DOHH2 (cell line): ENCODE results near the gene CLRN1.

Experiments
- H3F3A ChIP-seq: fragments of 200-600 bp; sonication (generic), shearing (Covaris generic); 2 replicates; pipeline ENCODE4 v1.6.0; 2016; ENCODE audit warnings: antibody characterized with exemption, mild to moderate bottlenecking; ENCODE audit not compliant: control insufficient read depth, insufficient read depth
- H3K27ac ChIP-seq: fragments of 200-600 bp; sonication (generic); 2 replicates; pipeline ENCODE4 v1.5.1; 2014; ENCODE audit warnings: low read depth, mild to moderate bottlenecking, low read length, moderate library complexity
- H3K27me3 ChIP-seq: fragments of 200-600 bp; sonication (generic); 2 replicates; pipeline ENCODE4 v1.6.1; 2014; ENCODE audit warnings: mild to moderate bottlenecking, low read length, mixed read lengths; ENCODE audit not compliant: control insufficient read depth
- H3K36me3 ChIP-seq: fragments of 200-600 bp; sonication (generic); 2 replicates; pipeline ENCODE4 v1.6.1; 2014; ENCODE audit warnings: mild to moderate bottlenecking, low read length, moderate library complexity, mixed read lengths; ENCODE audit not compliant: control insufficient read depth
- H3K4me1 ChIP-seq: fragments of 200-600 bp; sonication (generic); 2 replicates; pipeline ENCODE4 v1.6.1; 2014; ENCODE audit warnings: mild to moderate bottlenecking, low read length, mixed read lengths; ENCODE audit not compliant: control insufficient read depth
- H3K4me2 ChIP-seq: fragments of 200-600 bp; sonication (generic); 2 replicates; pipeline ENCODE4 v1.6.0; 2014; ENCODE audit warnings: mild to moderate bottlenecking, low read length, moderate library complexity
- H3K4me3 ChIP-seq: fragments of 200-600 bp; sonication (generic); 2 replicates; pipeline ENCODE4 v1.5.1; 2014; ENCODE audit warnings: mild to moderate bottlenecking, low read length, mixed read lengths
- H3K79me2 ChIP-seq: fragments of 200-600 bp; sonication (generic); 2 replicates; pipeline ENCODE4 v1.6.1; 2014; ENCODE audit warnings: mild to moderate bottlenecking, low read length, mixed read lengths; ENCODE audit not compliant: control insufficient read depth
- H3K9me2 ChIP-seq: fragments of 200-600 bp; sonication (generic); replicated peaks from 2 replicates; pipeline ENCODE4 v1.6.1; 2014; ENCODE audit warnings: mild to moderate bottlenecking, low read length, mixed read lengths; ENCODE audit not compliant: control insufficient read depth
- H3K9me3 ChIP-seq: fragments of 200-600 bp; sonication (generic); 2 replicates; pipeline ENCODE4 v1.6.1; 2014; ENCODE audit warnings: antibody characterized with exemption, low read length, mixed read lengths; ENCODE audit not compliant: control insufficient read depth, insufficient read depth
- H4K20me1 ChIP-seq: fragments of 200-600 bp; sonication (generic); 2 replicates; pipeline ENCODE4 v1.6.0; 2014; ENCODE audit warnings: low read depth, mild to moderate bottlenecking, antibody characterized with exemption, low read length, moderate library complexity; ENCODE audit not compliant: control insufficient read depth, insufficient read depth
- CTCF ChIP-seq: fragments of 200-600 bp; sonication (generic); IDR thresholded peaks from one replicate; pipeline ENCODE4 v1.5.1; 2014; ENCODE audit warnings: antibody characterized with exemption, mild to moderate bottlenecking, low read depth, low read length; ENCODE audit not compliant: poor library complexity, severe bottlenecking
- EZH2phosphoT487 ChIP-seq: fragments of 200-600 bp; sonication (generic); IDR thresholded peaks from 2 replicates; pipeline ENCODE4 v1.6.1; 2017; ENCODE audit warnings: borderline replicate concordance, mild to moderate bottlenecking, antibody characterized with exemption, low read length, moderate library complexity, mixed read lengths

Gene CLRN1

GRCh38 chr3:150901793-150902192, 70.7 kb downstream of the CLRN1 start:
- Histone ChIP-seq H3K27me3 (peaks cover 30% of the 10 kb centered on the region), H3F3A (no peaks in the 10 kb centered on the region), H3K79me2 (no peaks in the 10 kb centered on the region), H3K9me3 (no peaks in the 10 kb centered on the region), H3K27ac (no peak overlapping the region), H3K36me3 (no peaks in the 10 kb centered on the region), H4K20me1 (no peaks in the 10 kb centered on the region), H3K4me3 (no peak overlapping the region), H3K4me1 (no peaks in the 10 kb centered on the region), H3K9me2 (no peaks in the 10 kb centered on the region), H3K4me2 (no peak overlapping the region)
- TF ChIP-seq EZH2phosphoT487 (no peak), CTCF (no peak)

GRCh38 chr3:150899141-150899540, 73.4 kb downstream of the CLRN1 start:
- Histone ChIP-seq H3K4me1 (no peaks in the 10 kb centered on the region), H3K9me3 (no peaks in the 10 kb centered on the region), H3K27me3 (peaks cover 18% of the 10 kb centered on the region), H3K4me3 (no peak overlapping the region), H3K4me2 (no peak overlapping the region), H3F3A (no peaks in the 10 kb centered on the region), H4K20me1 (no peaks in the 10 kb centered on the region), H3K27ac (no peak overlapping the region), H3K36me3 (no peaks in the 10 kb centered on the region), H3K79me2 (no peaks in the 10 kb centered on the region), H3K9me2 (no peaks in the 10 kb centered on the region)
- TF ChIP-seq EZH2phosphoT487 (no peak), CTCF (no peak)

- Histone ChIP-seq H3K4me2 (no peak overlapping the region), H3K27me3 (peaks cover 17% of the 10 kb centered on the region), H3K36me3 (no peaks in the 10 kb centered on the region), H4K20me1 (no peaks in the 10 kb centered on the region), H3K79me2 (no peaks in the 10 kb centered on the region), H3F3A (no peaks in the 10 kb centered on the region), H3K9me3 (no peaks in the 10 kb centered on the region), H3K9me2 (no peaks in the 10 kb centered on the region), H3K4me1 (no peaks in the 10 kb centered on the region), H3K4me3 (no peak overlapping the region), H3K27ac (no peak overlapping the region)
- TF ChIP-seq EZH2phosphoT487, result no peak
- TF ChIP-seq CTCF, result no peak
These were observed 74.3 kb downstream of the CLRN1 start for GRCh38 chr3:150898046-150898754.
